ENCODE results near the gene METTL3. TPM values are rescaled to one million over a fixed set of nuclear protein-coding genes. Genes with fewer than 3 reads are reported as not detected.

METTL3 gene
- total and polyA plus RNA-seq, 2 of the 13 experiments (the other 11 are each of a cell fraction or from before 2014, with no cell fraction given), result 123 to 130 TPM

GRCh38 chr14:21528381-21529348 lies 17.5 kb upstream of the METTL3 start (continued):
- TF ChIP-seq HNRNPK (IDR thresholded peaks at IDR 0.05; ENCODE audit: low read depth, low read length, poor library complexity, severe bottlenecking), result no peak
- TF ChIP-seq ZNF33B (CRISPR knock-in tag; IDR thresholded peaks at IDR 0.05), result no peak
- peak; percentile 10; the same call in 1 of the 2 replicates for TF ChIP-seq TCF7 (IDR thresholded peaks at IDR 0.05; ENCODE audit: low read depth)
- no peak for TF ChIP-seq ZNF275 (CRISPR knock-in tag; IDR thresholded peaks at IDR 0.05; ENCODE audit: borderline replicate concordance)
- no peak for TF ChIP-seq ZNF354B (CRISPR knock-in tag; IDR thresholded peaks at IDR 0.05)
- TF ChIP-seq TP53 (CRISPR knock-in tag; conservative IDR thresholded peaks at IDR 0.05), result no peak
- no peak for TF ChIP-seq PRMT3 (CRISPR knock-in tag; IDR thresholded peaks at IDR 0.05; ENCODE audit: borderline replicate concordance, low read depth)
- TF ChIP-seq MTF1 (CRISPR knock-in tag; IDR thresholded peaks at IDR 0.05), result no peak
- TF ChIP-seq ZSCAN9 (CRISPR knock-in tag; IDR thresholded peaks at IDR 0.05; ENCODE audit: borderline replicate concordance), result no peak
- no peak for TF ChIP-seq MTERF4 (CRISPR knock-in tag; IDR thresholded peaks at IDR 0.05)
- TF ChIP-seq ZNF776 (CRISPR knock-in tag; IDR thresholded peaks at IDR 0.05), result no peak
- no peak for TF ChIP-seq GLMP (CRISPR knock-in tag; IDR thresholded peaks at IDR 0.05; ENCODE audit: borderline replicate concordance)
- peak; percentile 41; the same call in 1 of the 2 replicates for TF ChIP-seq SMAD3 (CRISPR knock-in tag; IDR thresholded peaks at IDR 0.05)
- no peak for TF ChIP-seq ZNF224 (CRISPR knock-in tag; IDR thresholded peaks at IDR 0.05)
- no peak for TF ChIP-seq BCLAF1 (IDR thresholded peaks at IDR 0.05)
- no peak for TF ChIP-seq ZNF160 (CRISPR knock-in tag; IDR thresholded peaks at IDR 0.05)
- no peak for TF ChIP-seq ZNF451 (CRISPR knock-in tag; IDR thresholded peaks at IDR 0.05)
- TF ChIP-seq POLR2A (IDR thresholded peaks at IDR 0.05; ENCODE audit: insufficient read depth in 1 of 2, low read depth in 2 of 2, low read length in 2 of 2), result no peak
- TF ChIP-seq ZNF143 (CRISPR knock-in tag; IDR thresholded peaks at IDR 0.05), result no peak
- TF ChIP-seq RORA (CRISPR knock-in tag; IDR thresholded peaks at IDR 0.05), result no peak
- peak; percentile 59 for TF ChIP-seq MIER2 (CRISPR knock-in tag; IDR thresholded peaks at IDR 0.05)
- TF ChIP-seq HMGA1 (CRISPR knock-in tag; conservative IDR thresholded peaks at IDR 0.05), result no peak
- TF ChIP-seq NCOA2 (CRISPR knock-in tag; IDR thresholded peaks at IDR 0.05), result peak; percentile 71; the same call in 1 of the 2 replicates
- no peak for TF ChIP-seq ATAD3A (CRISPR knock-in tag; IDR thresholded peaks at IDR 0.05)
- no peak for TF ChIP-seq ZNF343 (CRISPR knock-in tag; IDR thresholded peaks at IDR 0.05)
- TF ChIP-seq SRY (CRISPR knock-in tag; IDR thresholded peaks at IDR 0.05), result no peak
